H9 (cell line): ENCODE measurements around the gene METTL14. TPM values are rescaled to one million over a fixed set of nuclear protein-coding genes. Genes with fewer than 3 reads are reported as not detected.

Source experiments
- DNase-seq: peaks from one replicate; pipeline ENCODE4 v3.0.0-alpha.2; 2017
- H2AFZ ChIP-seq: one replicate; pipeline ENCODE4 v1.6.1; 2013; ENCODE audit warnings: mild to moderate bottlenecking, low read length, control low read depth, moderate library complexity
- H2AK5ac ChIP-seq: 2 replicates; pipeline ENCODE4 v1.6.1; 2013; ENCODE audit warnings: low read length, control low read depth, mixed read lengths; ENCODE audit not compliant: insufficient read length
- H2BK120ac ChIP-seq: one replicate; pipeline ENCODE4 v1.6.1; 2013; ENCODE audit warnings: low read depth, mild to moderate bottlenecking, low read length, control low read depth, inconsistent platforms; ENCODE audit not compliant: poor library complexity, severe bottlenecking
- H2BK12ac ChIP-seq: 2 replicates; pipeline ENCODE4 v1.6.1; 2013; ENCODE audit warnings: low read length, control low read depth, mixed read lengths, low read depth; ENCODE audit not compliant: insufficient read length
- H2BK15ac ChIP-seq: 2 replicates; pipeline ENCODE4 v1.6.1; 2013; ENCODE audit warnings: low read depth, low read length, control low read depth
- H2BK20ac ChIP-seq: one replicate; pipeline ENCODE4 v1.6.1; 2013; ENCODE audit warnings: low read depth, mild to moderate bottlenecking, low read length, control low read depth, inconsistent platforms; ENCODE audit not compliant: poor library complexity, severe bottlenecking
- H2BK5ac ChIP-seq: 2 replicates; pipeline ENCODE4 v1.6.1; 2013; ENCODE audit warnings: low read length, control low read depth, mixed read lengths; ENCODE audit not compliant: insufficient read length
- H3K14ac ChIP-seq: 2 replicates; pipeline ENCODE4 v1.6.1; 2013; ENCODE audit warnings: low read length, control low read depth; ENCODE audit not compliant: insufficient read depth
- H3K18ac ChIP-seq: 2 replicates; pipeline ENCODE4 v1.6.1; 2013; ENCODE audit warnings: low read depth, mild to moderate bottlenecking, mixed read lengths, low read length, control low read depth; ENCODE audit not compliant: insufficient read length
- H3K23ac ChIP-seq: 2 replicates; pipeline ENCODE4 v1.6.1; 2013; ENCODE audit warnings: low read length, control low read depth, mixed read lengths, low read depth; ENCODE audit not compliant: insufficient read length
- H3K23me2 ChIP-seq: 2 replicates; pipeline ENCODE4 v1.6.1; 2013; ENCODE audit warnings: low read depth, mild to moderate bottlenecking, mixed read lengths, low read length, control low read depth; ENCODE audit not compliant: insufficient read length, poor library complexity, severe bottlenecking
- H3K27ac ChIP-seq: 2 replicates; pipeline ENCODE4 v1.5.1; 2013; ENCODE audit warnings: low read length, control low read depth, mixed read lengths, low read depth; ENCODE audit not compliant: insufficient read length
- H3K27me3 ChIP-seq: 2 replicates; pipeline ENCODE4 v1.6.1; 2013; ENCODE audit warnings: low read length, control low read depth, inconsistent platforms; ENCODE audit not compliant: insufficient read depth
- H3K4ac ChIP-seq: 2 replicates; pipeline ENCODE4 v1.6.1; 2013; ENCODE audit warnings: low read depth, mild to moderate bottlenecking, control low read depth, inconsistent platforms, low read length, moderate library complexity
- H3K4me1 ChIP-seq: 2 replicates; pipeline ENCODE4 v1.6.1; 2013; ENCODE audit warnings: low read length, control low read depth, inconsistent platforms; ENCODE audit not compliant: insufficient read depth
- H3K4me2 ChIP-seq: 2 replicates; pipeline ENCODE4 v1.6.1; 2013; ENCODE audit warnings: low read length, control low read depth, mixed read lengths; ENCODE audit not compliant: insufficient read length, insufficient read depth
- H3K56ac ChIP-seq: 2 replicates; pipeline ENCODE4 v1.6.1; 2013; ENCODE audit warnings: low read depth, mild to moderate bottlenecking, mixed read lengths, low read length, control low read depth; ENCODE audit not compliant: insufficient read length
- H3K79me1 ChIP-seq: 2 replicates; pipeline ENCODE4 v1.6.1; 2013; ENCODE audit warnings: low read depth, mild to moderate bottlenecking, moderate library complexity, low read length, control low read depth, inconsistent platforms; ENCODE audit not compliant: insufficient read depth, poor library complexity, severe bottlenecking
- H3K79me2 ChIP-seq: 2 replicates; pipeline ENCODE4 v1.6.1; 2013; ENCODE audit warnings: low read length, control low read depth, inconsistent platforms; ENCODE audit not compliant: insufficient read depth
- H3K9ac ChIP-seq: 2 replicates; pipeline ENCODE4 v1.6.1; 2013; ENCODE audit warnings: low read length, control low read depth, mixed read lengths; ENCODE audit not compliant: insufficient read length; ENCODE audit errors: extremely low read depth
- H3K9me3 ChIP-seq: one replicate; pipeline ENCODE4 v1.6.1; 2013; ENCODE audit warnings: low read depth, low read length, inconsistent platforms; ENCODE audit not compliant: control insufficient read depth
- H3T11ph ChIP-seq: one replicate; pipeline ENCODE4 v1.6.1; 2013; ENCODE audit warnings: mild to moderate bottlenecking, low read length, control low read depth, inconsistent platforms
- H4K20me1 ChIP-seq: one replicate; pipeline ENCODE4 v1.6.1; 2013; ENCODE audit not compliant: control insufficient read depth, insufficient read length, insufficient read depth
- H4K5ac ChIP-seq: 2 replicates; pipeline ENCODE4 v1.6.1; 2013; ENCODE audit warnings: low read depth, mild to moderate bottlenecking, mixed read lengths, low read length, control low read depth; ENCODE audit not compliant: insufficient read length
- H4K8ac ChIP-seq: replicated peaks from 2 replicates; pipeline ENCODE4 v1.6.1; 2013; ENCODE audit warnings: low read length, control low read depth, mixed read lengths, low read depth; ENCODE audit not compliant: insufficient read length
- H4K91ac ChIP-seq: 2 replicates; pipeline ENCODE4 v1.6.1; 2013; ENCODE audit warnings: low read depth, mild to moderate bottlenecking, moderate library complexity, mixed read lengths, low read length, control low read depth; ENCODE audit not compliant: insufficient read length
- H3K27ac Mint-ChIP-seq, 3 experiments: 2 replicates in 2 of 3; 3 replicates in 1 of 3; pipeline ENCODE4 v1.8.0; 2020 to 2021; ENCODE audit warnings: mixed read lengths in 3 of 3, mild to moderate bottlenecking in 1 of 3, moderate library complexity in 1 of 3
- H3K27me3 Mint-ChIP-seq: 2 replicates; pipeline ENCODE4 v1.8.0; 2021; ENCODE audit warnings: low read depth, mild to moderate bottlenecking, moderate library complexity, mixed read lengths
- H3K36me3 Mint-ChIP-seq, 3 experiments: 2 replicates in 2 of 3; 3 replicates in 1 of 3; pipeline ENCODE4 v1.8.0; 2020 to 2021; ENCODE audit warnings: low read depth in 3 of 3, mixed read lengths in 3 of 3; ENCODE audit not compliant: insufficient read depth in 1 of 3
- H3K4me1 Mint-ChIP-seq, 2 experiments: 2 replicates each; pipeline ENCODE4 v1.8.0; 2020; ENCODE audit warnings: mixed read lengths in 2 of 2
- H3K4me3 Mint-ChIP-seq, 2 experiments: 2 replicates in 1 of 2; 3 replicates in 1 of 2; pipeline ENCODE4 v1.8.0; 2020 to 2021; ENCODE audit warnings: mild to moderate bottlenecking in 2 of 2, mixed read lengths in 2 of 2, moderate library complexity in 1 of 2
- H3K9me3 Mint-ChIP-seq, 2 experiments: 2 replicates in 1 of 2; 3 replicates in 1 of 2; pipeline ENCODE4 v1.8.0; 2020; ENCODE audit warnings: mild to moderate bottlenecking in 2 of 2, mixed read lengths in 2 of 2, moderate library complexity in 1 of 2
- CTCF ChIP-seq: fragments of 200-600 bp; sonication (generic); conservative IDR thresholded peaks from 3 replicates; pipeline ENCODE4 v1.8.0; 2021; ENCODE audit warnings: antibody characterized with exemption, mild to moderate bottlenecking
- WGBS: extraction: QIAGEN DNeasy Blood & Tissue Kit; methylation state at CpG from one replicate; pipeline ENCODE4 v1.1.7; 2013; ENCODE audit warnings: missing lambda C conversion rate, low lambda C conversion rate, mixed read lengths; ENCODE audit not compliant: insufficient read length; ENCODE audit errors: extremely low coverage; 5-methylcytosine and 5-hydroxymethylcytosine counted together
- total RNA-seq: library from RNA; stranded (reverse); gene quantifications from 2 replicates; pipeline ENCODE4 v1.2.1, GENCODE V29; 2021

METTL14 gene
- total RNA-seq, 1 experiment from 2014 or later = 53.3 TPM

- H3K18ac ChIP-seq = no peak overlapping the region
- H3K27ac ChIP-seq = no peak overlapping the region
- no peak overlapping the region for H2AFZ ChIP-seq
Observed at GRCh38 chr4:118721752-118722151, 36.6 kb downstream of the METTL14 start.

More at GRCh38 chr4:118721752-118722151, 36.6 kb downstream of the METTL14 start:
- no peak overlapping the region for H3K56ac ChIP-seq
- no peaks in the 10 kb centered on the region for H3K79me2 ChIP-seq
- no peak overlapping the region for H3K4ac ChIP-seq
- H3K14ac ChIP-seq = no peak overlapping the region
- no peak for DNase-seq
- H3K4me2 ChIP-seq = no peak overlapping the region
- no peaks in the 10 kb centered on the region for H3K27me3 ChIP-seq
- no peak overlapping the region for H3K9ac ChIP-seq
- TF ChIP-seq CTCF = no peak
- H3K9me3 ChIP-seq = no peaks in the 10 kb centered on the region
- no peak overlapping the region for H4K8ac ChIP-seq
- peaks cover 6 to 24% (median 7%) of the 10 kb centered on the region in 3 experiments; a peak in 4 of 7 replicates for H3K36me3 Mint-ChIP-seq
- no peaks in the 10 kb centered on the region for H3K23me2 ChIP-seq
- no peak overlapping the region for H4K91ac ChIP-seq
- H4K5ac ChIP-seq = no peak overlapping the region
- no peak overlapping the region for H2BK20ac ChIP-seq
- no peak overlapping the region for H2BK5ac ChIP-seq
- no peak overlapping the region for H3T11ph ChIP-seq
- H3K9me3 Mint-ChIP-seq = no peaks in the 10 kb centered on the region
- H3K4me1 ChIP-seq = no peaks in the 10 kb centered on the region
- no peak overlapping the region for H3K23ac ChIP-seq
- no peak overlapping the region for H2BK120ac ChIP-seq
- H2BK12ac ChIP-seq = no peak overlapping the region
- no peak overlapping the region for H3K4me3 Mint-ChIP-seq
- no peaks in the 10 kb centered on the region for H3K79me1 ChIP-seq
- no CpG with 5 or more reads among the region's 1 CpG for WGBS
- H3K27ac Mint-ChIP-seq = no peak overlapping the region
- H3K27me3 Mint-ChIP-seq = no peaks in the 10 kb centered on the region
- peaks cover 2% of the 10 kb centered on the region for H4K20me1 ChIP-seq
- peaks cover 9 to 10% of the 10 kb centered on the region in 2 experiments for H3K4me1 Mint-ChIP-seq
- no peak overlapping the region for H2AK5ac ChIP-seq
- H2BK15ac ChIP-seq = no peak overlapping the region
